ENCODE data around the gene FGFBP2.

DNA sequence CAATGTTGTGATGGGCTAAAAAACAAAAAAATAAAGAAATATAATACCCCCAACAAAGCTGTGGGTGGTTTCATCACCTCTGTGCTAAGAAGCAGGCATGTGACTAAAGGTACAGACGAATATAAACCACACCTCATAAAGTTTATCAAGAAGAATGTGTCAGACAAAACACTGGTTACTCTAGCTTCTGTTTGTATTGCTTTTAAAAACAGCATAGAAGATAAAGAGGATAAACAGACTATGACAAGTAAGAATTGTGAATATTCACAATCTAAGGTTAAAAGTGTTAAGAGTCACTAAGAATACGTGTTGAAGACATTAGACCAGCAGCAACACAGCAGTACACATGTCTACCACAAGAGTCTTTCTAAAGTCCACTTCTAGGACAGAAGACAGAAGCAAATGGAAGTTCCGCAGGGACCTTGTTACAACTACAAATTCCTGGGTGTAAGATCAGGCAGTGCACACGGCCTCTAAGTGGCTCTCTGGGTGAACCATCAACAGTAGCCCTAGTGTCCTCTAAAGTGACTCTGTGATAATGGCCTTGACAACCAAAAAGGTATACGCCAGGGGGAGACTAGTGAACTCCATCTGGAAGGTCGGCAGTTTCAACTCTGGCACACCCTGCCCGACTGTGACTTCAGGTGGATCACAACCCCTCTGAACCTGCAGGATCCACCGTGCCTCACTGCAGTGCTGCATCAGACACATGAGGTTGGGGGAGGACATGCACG, 8.3 kb upstream of the FGFBP2 start:
- TF ChIP-seq EP300 (IDR thresholded peaks at IDR 0.05) (no peak), POLR2A (IDR thresholded peaks at IDR 0.05) (no peak)
- TF ChIP-seq, protein P1, sequence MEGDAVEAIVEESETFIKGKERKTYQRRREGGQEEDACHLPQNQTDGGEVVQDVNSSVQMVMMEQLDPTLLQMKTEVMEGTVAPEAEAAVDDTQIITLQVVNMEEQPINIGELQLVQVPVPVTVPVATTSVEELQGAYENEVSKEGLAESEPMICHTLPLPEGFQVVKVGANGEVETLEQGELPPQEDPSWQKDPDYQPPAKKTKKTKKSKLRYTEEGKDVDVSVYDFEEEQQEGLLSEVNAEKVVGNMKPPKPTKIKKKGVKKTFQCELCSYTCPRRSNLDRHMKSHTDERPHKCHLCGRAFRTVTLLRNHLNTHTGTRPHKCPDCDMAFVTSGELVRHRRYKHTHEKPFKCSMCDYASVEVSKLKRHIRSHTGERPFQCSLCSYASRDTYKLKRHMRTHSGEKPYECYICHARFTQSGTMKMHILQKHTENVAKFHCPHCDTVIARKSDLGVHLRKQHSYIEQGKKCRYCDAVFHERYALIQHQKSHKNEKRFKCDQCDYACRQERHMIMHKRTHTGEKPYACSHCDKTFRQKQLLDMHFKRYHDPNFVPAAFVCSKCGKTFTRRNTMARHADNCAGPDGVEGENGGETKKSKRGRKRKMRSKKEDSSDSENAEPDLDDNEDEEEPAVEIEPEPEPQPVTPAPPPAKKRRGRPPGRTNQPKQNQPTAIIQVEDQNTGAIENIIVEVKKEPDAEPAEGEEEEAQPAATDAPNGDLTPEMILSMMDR (IDR thresholded peaks at IDR 0.05) = no peak
